IMR-90 (cell line): ENCODE results near the gene SLC9A7.

Source experiments
- BHLHE40 ChIP-seq: fragments of 150-350 bp; IDR thresholded peaks from 2 replicates; pipeline ENCODE4 v1.6.1; 2016; ENCODE audit warnings: mild to moderate bottlenecking, low read depth, low read length
- CEBPB ChIP-seq: IDR thresholded peaks from 2 replicates; pipeline ENCODE4 v1.6.1; 2012; ENCODE audit warnings: low read depth, low read length, improper control_type of control experiment
- CHD1 ChIP-seq: IDR thresholded peaks from 2 replicates; pipeline ENCODE4 v1.6.1; 2012; ENCODE audit warnings: low read depth, low read length, improper control_type of control experiment
- FOS ChIP-seq: fragments of 150-350 bp; IDR thresholded peaks from 2 replicates; pipeline ENCODE4 v1.6.1; 2016; ENCODE audit warnings: low read depth, low read length
- MAFK ChIP-seq: IDR thresholded peaks from 2 replicates; pipeline ENCODE4 v1.6.1; 2012; ENCODE audit warnings: low read depth, low read length, improper control_type of control experiment
- MAZ ChIP-seq: IDR thresholded peaks from 2 replicates; pipeline ENCODE4 v1.6.1; 2012; ENCODE audit warnings: low read depth, mild to moderate bottlenecking, low read length, improper control_type of control experiment, moderate library complexity, borderline replicate concordance
- MXI1 ChIP-seq: IDR thresholded peaks from 2 replicates; pipeline ENCODE4 v1.6.1; 2012; ENCODE audit warnings: low read depth, mild to moderate bottlenecking, low read length, moderate library complexity, borderline replicate concordance
- POLR2A ChIP-seq: IDR thresholded peaks from 2 replicates; pipeline ENCODE4 v1.6.1; 2012; ENCODE audit warnings: mild to moderate bottlenecking, low read depth, low read length
- RAD21 ChIP-seq: IDR thresholded peaks from 2 replicates; pipeline ENCODE4 v1.6.1; 2012; ENCODE audit warnings: low read length, improper control_type of control experiment
- RFX5 ChIP-seq: IDR thresholded peaks from 2 replicates; pipeline ENCODE4 v1.8.0; 2012; ENCODE audit warnings: low read depth, mild to moderate bottlenecking, low read length, moderate library complexity
- SMC3 ChIP-seq: fragments of 150-350 bp; IDR thresholded peaks from 2 replicates; pipeline ENCODE4 v1.6.1; 2016; ENCODE audit warnings: low read depth, mild to moderate bottlenecking, antibody characterized with exemption, low read length, moderate library complexity
- TF ChIP-seq, protein P1 (sequence below): conservative IDR thresholded peaks from 2 replicates; pipeline ENCODE4 v1.5.1; 2012; ENCODE audit warnings: mild to moderate bottlenecking, low read depth, low read length, improper control_type of control experiment
- TF ChIP-seq, protein P2 (sequence below): fragments of 150-350 bp; IDR thresholded peaks from 2 replicates; pipeline ENCODE4 v1.6.1; 2017; ENCODE audit warnings: mild to moderate bottlenecking, antibody characterized with exemption, low read length, low read depth
- TF ChIP-seq, protein P3 (sequence below): fragments of 150-350 bp; IDR thresholded peaks from 2 replicates; pipeline ENCODE4 v1.6.1; 2016; ENCODE audit warnings: low read depth, mild to moderate bottlenecking, low read length, moderate library complexity, borderline replicate concordance

GRCh38 chrX:46737041-46737440, 21.9 kb downstream of the SLC9A7 start:
- no peak for TF ChIP-seq BHLHE40
- TF ChIP-seq, protein P1, sequence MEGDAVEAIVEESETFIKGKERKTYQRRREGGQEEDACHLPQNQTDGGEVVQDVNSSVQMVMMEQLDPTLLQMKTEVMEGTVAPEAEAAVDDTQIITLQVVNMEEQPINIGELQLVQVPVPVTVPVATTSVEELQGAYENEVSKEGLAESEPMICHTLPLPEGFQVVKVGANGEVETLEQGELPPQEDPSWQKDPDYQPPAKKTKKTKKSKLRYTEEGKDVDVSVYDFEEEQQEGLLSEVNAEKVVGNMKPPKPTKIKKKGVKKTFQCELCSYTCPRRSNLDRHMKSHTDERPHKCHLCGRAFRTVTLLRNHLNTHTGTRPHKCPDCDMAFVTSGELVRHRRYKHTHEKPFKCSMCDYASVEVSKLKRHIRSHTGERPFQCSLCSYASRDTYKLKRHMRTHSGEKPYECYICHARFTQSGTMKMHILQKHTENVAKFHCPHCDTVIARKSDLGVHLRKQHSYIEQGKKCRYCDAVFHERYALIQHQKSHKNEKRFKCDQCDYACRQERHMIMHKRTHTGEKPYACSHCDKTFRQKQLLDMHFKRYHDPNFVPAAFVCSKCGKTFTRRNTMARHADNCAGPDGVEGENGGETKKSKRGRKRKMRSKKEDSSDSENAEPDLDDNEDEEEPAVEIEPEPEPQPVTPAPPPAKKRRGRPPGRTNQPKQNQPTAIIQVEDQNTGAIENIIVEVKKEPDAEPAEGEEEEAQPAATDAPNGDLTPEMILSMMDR = no peak
- TF ChIP-seq, protein P2, sequence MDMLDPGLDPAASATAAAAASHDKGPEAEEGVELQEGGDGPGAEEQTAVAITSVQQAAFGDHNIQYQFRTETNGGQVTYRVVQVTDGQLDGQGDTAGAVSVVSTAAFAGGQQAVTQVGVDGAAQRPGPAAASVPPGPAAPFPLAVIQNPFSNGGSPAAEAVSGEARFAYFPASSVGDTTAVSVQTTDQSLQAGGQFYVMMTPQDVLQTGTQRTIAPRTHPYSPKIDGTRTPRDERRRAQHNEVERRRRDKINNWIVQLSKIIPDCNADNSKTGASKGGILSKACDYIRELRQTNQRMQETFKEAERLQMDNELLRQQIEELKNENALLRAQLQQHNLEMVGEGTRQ = no peak
- no peak for TF ChIP-seq RAD21
- TF ChIP-seq CEBPB = no peak
- TF ChIP-seq POLR2A = no peak
- TF ChIP-seq CHD1 = no peak
- TF ChIP-seq SMC3 = no peak
- no peak for TF ChIP-seq MAFK
- TF ChIP-seq, protein P3, sequence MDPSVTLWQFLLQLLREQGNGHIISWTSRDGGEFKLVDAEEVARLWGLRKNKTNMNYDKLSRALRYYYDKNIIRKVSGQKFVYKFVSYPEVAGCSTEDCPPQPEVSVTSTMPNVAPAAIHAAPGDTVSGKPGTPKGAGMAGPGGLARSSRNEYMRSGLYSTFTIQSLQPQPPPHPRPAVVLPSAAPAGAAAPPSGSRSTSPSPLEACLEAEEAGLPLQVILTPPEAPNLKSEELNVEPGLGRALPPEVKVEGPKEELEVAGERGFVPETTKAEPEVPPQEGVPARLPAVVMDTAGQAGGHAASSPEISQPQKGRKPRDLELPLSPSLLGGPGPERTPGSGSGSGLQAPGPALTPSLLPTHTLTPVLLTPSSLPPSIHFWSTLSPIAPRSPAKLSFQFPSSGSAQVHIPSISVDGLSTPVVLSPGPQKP = no peak
- TF ChIP-seq MXI1 = no peak
- no peak for TF ChIP-seq RFX5
- TF ChIP-seq MAZ = no peak
- no peak for TF ChIP-seq FOS
